ENCODE data around the gene PBX2. TPM values are rescaled to one million over a fixed set of nuclear protein-coding genes. Genes with fewer than 3 reads are reported as not detected.

PBX2 gene
- total and polyA plus RNA-seq, 4 donors, result 1.5 to 52.5 (median 18.7) TPM

DNA sequence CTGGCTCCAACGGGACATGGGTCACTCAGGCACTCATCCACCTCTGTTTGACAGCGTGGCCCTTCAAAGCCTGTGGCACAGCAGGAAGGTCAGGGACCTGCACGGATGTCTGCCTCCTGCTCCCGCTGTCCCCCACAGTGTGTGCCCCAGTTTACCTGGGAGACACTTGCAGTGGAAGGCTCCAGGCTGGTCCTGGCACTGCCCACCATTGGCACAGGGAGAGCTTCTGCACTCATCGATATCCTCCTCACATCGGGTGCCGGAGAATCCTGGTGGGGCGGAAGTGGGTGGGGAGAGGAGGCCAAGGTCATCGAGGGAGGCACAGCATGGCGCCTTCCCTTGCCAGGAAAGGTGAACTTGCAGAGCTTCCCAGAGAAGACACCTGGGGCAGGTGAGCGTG lies 27.0 kb upstream of the PBX2 start:
- H3K9me3 ChIP-seq (ENCODE audit: control insufficient read depth in 4 of 4, low read length in 3 of 4), result no peaks in the 10 kb centered on the region
- no peaks in the 10 kb centered on the region for H3K27me3 ChIP-seq (ENCODE audit: control insufficient read depth in 4 of 4, insufficient read depth in 4 of 4, low read length in 3 of 4)
- 87% methylated on average over 11 of the region's 11 CpGs for WGBS
- H3K4me1 ChIP-seq (ENCODE audit: control insufficient read depth in 4 of 4, insufficient read depth in 4 of 4, low read length in 3 of 4), result no peaks in the 10 kb centered on the region
- TF ChIP-seq ATF3 (IDR thresholded peaks at IDR 0.05), result no peak
- TF ChIP-seq HNF4G (IDR thresholded peaks at IDR 0.05), result no peak
- no peak for TF ChIP-seq TAF1 (conservative IDR thresholded peaks at IDR 0.05)
- no peak for TF ChIP-seq HNF4A (conservative IDR thresholded peaks at IDR 0.05)
- no peak for TF ChIP-seq ZBTB33 (IDR thresholded peaks at IDR 0.05)
- no peak for TF ChIP-seq RXRA (IDR thresholded peaks at IDR 0.05)
- no peak for TF ChIP-seq FOXA2 (IDR thresholded peaks at IDR 0.05)
- TF ChIP-seq, protein P1, sequence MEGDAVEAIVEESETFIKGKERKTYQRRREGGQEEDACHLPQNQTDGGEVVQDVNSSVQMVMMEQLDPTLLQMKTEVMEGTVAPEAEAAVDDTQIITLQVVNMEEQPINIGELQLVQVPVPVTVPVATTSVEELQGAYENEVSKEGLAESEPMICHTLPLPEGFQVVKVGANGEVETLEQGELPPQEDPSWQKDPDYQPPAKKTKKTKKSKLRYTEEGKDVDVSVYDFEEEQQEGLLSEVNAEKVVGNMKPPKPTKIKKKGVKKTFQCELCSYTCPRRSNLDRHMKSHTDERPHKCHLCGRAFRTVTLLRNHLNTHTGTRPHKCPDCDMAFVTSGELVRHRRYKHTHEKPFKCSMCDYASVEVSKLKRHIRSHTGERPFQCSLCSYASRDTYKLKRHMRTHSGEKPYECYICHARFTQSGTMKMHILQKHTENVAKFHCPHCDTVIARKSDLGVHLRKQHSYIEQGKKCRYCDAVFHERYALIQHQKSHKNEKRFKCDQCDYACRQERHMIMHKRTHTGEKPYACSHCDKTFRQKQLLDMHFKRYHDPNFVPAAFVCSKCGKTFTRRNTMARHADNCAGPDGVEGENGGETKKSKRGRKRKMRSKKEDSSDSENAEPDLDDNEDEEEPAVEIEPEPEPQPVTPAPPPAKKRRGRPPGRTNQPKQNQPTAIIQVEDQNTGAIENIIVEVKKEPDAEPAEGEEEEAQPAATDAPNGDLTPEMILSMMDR (IDR thresholded peaks at IDR 0.05; ENCODE audit: low read depth, low read length, missing input control), result no peak
- no peak for TF ChIP-seq GABPA (IDR thresholded peaks at IDR 0.05 in 1 of 2, conservative IDR thresholded peaks at IDR 0.05 in 1 of 2)
- no peak for TF ChIP-seq NR2F2 (IDR thresholded peaks at IDR 0.05)
- TF ChIP-seq REST (IDR thresholded peaks at IDR 0.05), result no peak
- no peak for TF ChIP-seq JUND (IDR thresholded peaks at IDR 0.05)
- no peak for DNase-seq (ENCODE audit: low spot score)
- no peak overlapping the region for H3K4me3 ChIP-seq (ENCODE audit: low read depth in 1 of 3, low read length in 3 of 3)
- H3K27ac ChIP-seq (ENCODE audit: low read depth in 1 of 2, low read length in 2 of 2), result no peak overlapping the region
- no peak overlapping the region for H3K9ac ChIP-seq (ENCODE audit: low read depth in 1 of 2, low read length in 2 of 2)
- no peaks in the 10 kb centered on the region for H3K36me3 ChIP-seq (ENCODE audit: control insufficient read depth in 4 of 4, insufficient read depth in 3 of 4, low read depth in 1 of 4, low read length in 3 of 4)

GRCh38 chr6:32216285-32216684 lies 26.3 kb upstream of the PBX2 start:
- H3K9me3 ChIP-seq (ENCODE audit: control insufficient read depth in 4 of 4, low read length in 3 of 4), result no peaks in the 10 kb centered on the region
- no peak for DNase-seq (ENCODE audit: low spot score)
- 78% methylated on average over 10 of the region's 10 CpGs for WGBS
- no peaks in the 10 kb centered on the region for H3K4me1 ChIP-seq (ENCODE audit: control insufficient read depth in 4 of 4, insufficient read depth in 4 of 4, low read length in 3 of 4)
- H3K27ac ChIP-seq (ENCODE audit: low read depth in 1 of 2, low read length in 2 of 2), result no peak overlapping the region
- no peak overlapping the region for H3K4me3 ChIP-seq (ENCODE audit: low read depth in 1 of 3, low read length in 3 of 3)
- H3K27me3 ChIP-seq (ENCODE audit: control insufficient read depth in 4 of 4, insufficient read depth in 4 of 4, low read length in 3 of 4), result no peaks in the 10 kb centered on the region
- no peak overlapping the region for H3K9ac ChIP-seq (ENCODE audit: low read depth in 1 of 2, low read length in 2 of 2)
- H3K36me3 ChIP-seq (ENCODE audit: control insufficient read depth in 4 of 4, insufficient read depth in 3 of 4, low read depth in 1 of 4, low read length in 3 of 4), result no peaks in the 10 kb centered on the region
- no peak for TF ChIP-seq TAF1 (conservative IDR thresholded peaks at IDR 0.05)
- TF ChIP-seq NR2F2 (IDR thresholded peaks at IDR 0.05), result no peak
- no peak for TF ChIP-seq ATF3 (IDR thresholded peaks at IDR 0.05)
- TF ChIP-seq HNF4G (IDR thresholded peaks at IDR 0.05), result no peak
- TF ChIP-seq EGR1 (IDR thresholded peaks at IDR 0.05; ENCODE audit: low read depth in 2 of 2), result no peak
- TF ChIP-seq, protein P1 (IDR thresholded peaks at IDR 0.05; ENCODE audit: low read depth, low read length, missing input control), result no peak
- TF ChIP-seq JUND (IDR thresholded peaks at IDR 0.05), result no peak
- TF ChIP-seq YY1 (IDR thresholded peaks at IDR 0.05), result no peak
- TF ChIP-seq FOXA1 (IDR thresholded peaks at IDR 0.05), result no peak
- no peak for TF ChIP-seq FOXA2 (IDR thresholded peaks at IDR 0.05)
- no peak for TF ChIP-seq HNF4A (conservative IDR thresholded peaks at IDR 0.05)
- no peak for TF ChIP-seq RXRA (IDR thresholded peaks at IDR 0.05)
- no peak for TF ChIP-seq RAD21 (IDR thresholded peaks at IDR 0.05)
- TF ChIP-seq MAX (IDR thresholded peaks at IDR 0.05), result no peak
- TF ChIP-seq ZBTB33 (IDR thresholded peaks at IDR 0.05), result no peak
